ENCODE results near the gene RASA3.

The RASA3 gene

GRCh38 chr13:113969311-113969972, 163.0 kb downstream of the RASA3 start:
- no peak for DNase-seq (ENCODE audit: low read depth, low spot score)

- no peak for DNase-seq (ENCODE audit: low read depth, low spot score)
Observed at GRCh38 chr13:113968463-113969310, 163.7 kb downstream of the RASA3 start.

GRCh38 chr13:113967729-113968462, 164.5 kb downstream of the RASA3 start:
- no peak for DNase-seq (ENCODE audit: low read depth, low spot score)

- DNase-seq (ENCODE audit: low read depth, low spot score): no peak
Observed at GRCh38 chr13:113967206-113967720, 165.2 kb downstream of the RASA3 start.

GRCh38 chr13:113965968-113966884, 166.2 kb downstream of the RASA3 start:
- no peak for DNase-seq (ENCODE audit: low read depth, low spot score)

- DNase-seq (ENCODE audit: low read depth, low spot score): no peak
Observed at GRCh38 chr13:113965383-113965874, 167.0 kb downstream of the RASA3 start.

GRCh38 chr13:113964251-113964995, 168.0 kb downstream of the RASA3 start:
- DNase-seq (ENCODE audit: low read depth, low spot score): no peak

- DNase-seq (ENCODE audit: low read depth, low spot score): no peak
Observed at GRCh38 chr13:113963376-113963775, 169.0 kb downstream of the RASA3 start.

GRCh38 chr13:113962975-113963374, 169.4 kb downstream of the RASA3 start:
- no peak for DNase-seq (ENCODE audit: low read depth, low spot score)

GRCh38 chr13:113962386-113962785, 170.0 kb downstream of the RASA3 start:
- no peak for DNase-seq (ENCODE audit: low read depth, low spot score)

GRCh38 chr13:113960276-113960948, 172.0 kb downstream of the RASA3 start:
- no peak for DNase-seq (ENCODE audit: low read depth, low spot score)

- DNase-seq (ENCODE audit: low read depth, low spot score): no peak
Observed at GRCh38 chr13:113959198-113959597, 173.2 kb downstream of the RASA3 start.

GRCh38 chr13:113958373-113958772, 174.1 kb downstream of the RASA3 start:
- no peak for DNase-seq (ENCODE audit: low read depth, low spot score)

- no peak for DNase-seq (ENCODE audit: low read depth, low spot score)
Observed at GRCh38 chr13:113956571-113956970, 175.9 kb downstream of the RASA3 start.

GRCh38 chr13:113955691-113956090, 176.7 kb downstream of the RASA3 start:
- no peak for DNase-seq (ENCODE audit: low read depth, low spot score)

GRCh38 chr13:113955235-113955634, 177.2 kb downstream of the RASA3 start:
- DNase-seq (ENCODE audit: low read depth, low spot score): no peak

GRCh38 chr13:113954046-113954835, 178.2 kb downstream of the RASA3 start:
- no peak for DNase-seq (ENCODE audit: low read depth, low spot score)

- no peak for DNase-seq (ENCODE audit: low read depth, low spot score)
Observed at GRCh38 chr13:113953561-113953960, 178.9 kb downstream of the RASA3 start.

Data from iPS DF 19.7 (cell line).